HepG2 (cell line): ENCODE data around the gene THBS1. TPM values are rescaled to one million over a fixed set of nuclear protein-coding genes. Genes with fewer than 3 reads are reported as not detected.

Source experiments
- ATAC-seq: fragments of 200-7000 bp; cut with Tn5 transposase; 3 replicates; pipeline ENCODE4 v1.9.1; 2020; ENCODE audit warnings: mild to moderate bottlenecking, moderate library complexity
- BruUV-seq: library from RNA; stranded (reverse); fragments of 400-500 nt; replicated peaks from 2 replicates; lab custom pipeline; 2021; lab: Mats Ljungman, UMichigan
- CTCF ChIA-PET: fragments of 300-600 bp; formaldehyde crosslinking; extraction: SDS; loops from one replicate; lab custom pipeline; 2021; ENCODE audit warnings: low total read pairs, inconsistent platforms, low intra/inter-chr PET ratio; lab: Yijun Ruan, JAX
- POLR2A ChIA-PET: fragments of 350-600 bp; sonication (Branson Sonifier 250); formaldehyde crosslinking; loops from one replicate; lab custom pipeline; 2020; ENCODE audit warnings: antibody characterized with exemption, inconsistent platforms; lab: Yijun Ruan, JAX
- DNase-seq: peaks from one replicate; pipeline ENCODE4 v3.0.0-alpha.2; 2015; ENCODE audit warnings: low spot score
- FAIRE-seq: peaks from 3 replicates; lab custom pipeline; 2011; peaks lifted over from hg19 to GRCh38; lab: Jason Lieb, UNC
- H2AFZ ChIP-seq: one replicate; pipeline ENCODE4 v1.6.1; 2011; ENCODE audit warnings: low read length, inconsistent platforms
- H3K27ac ChIP-seq: fragments of 300-600 bp; 3 replicates; pipeline ENCODE4 v1.8.0; 2011; ENCODE audit warnings: mixed run types, mild to moderate bottlenecking, mixed read lengths, low read length, inconsistent platforms; ENCODE audit not compliant: insufficient read depth; ENCODE audit errors: extremely low read length
- H3K27me3 ChIP-seq, 2 experiments: fragments of 200-600 bp in 1 of 2; 2 replicates in 1 of 2; 3 replicates in 1 of 2; pipeline versions ENCODE4 v1.6.0 to v1.8.0; 2011; ENCODE audit warnings: low read length in 2 of 2, mild to moderate bottlenecking in 2 of 2, moderate library complexity in 2 of 2, inconsistent platforms in 1 of 2; ENCODE audit not compliant: insufficient read depth in 2 of 2, control insufficient read depth in 1 of 2
- H3K36me3 ChIP-seq, 2 experiments: fragments of 200-600 bp in 1 of 2; replicated peaks in 1 of 2; 2 replicates in 1 of 2; 3 replicates in 1 of 2; pipeline versions ENCODE4 v1.5.1 to v1.8.0; 2011; ENCODE audit warnings: low read length in 2 of 2, inconsistent platforms in 1 of 2; ENCODE audit not compliant: insufficient read depth in 2 of 2, control insufficient read depth in 1 of 2
- H3K4me1 ChIP-seq: 2 replicates; pipeline ENCODE4 v1.5.1; 2012; ENCODE audit warnings: low read length, inconsistent platforms; ENCODE audit not compliant: insufficient read depth
- H3K4me2 ChIP-seq: 2 replicates; pipeline ENCODE4 v1.6.0; 2011; ENCODE audit warnings: low read depth, low read length, inconsistent platforms
- H3K4me3 ChIP-seq, 3 experiments: fragments of 200-600 bp in 1 of 3; sonication (generic), shearing (Covaris generic) in 1 of 3; replicated peaks in 1 of 3; 2 replicates each; pipeline ENCODE4 v1.5.1; 2011 to 2016; ENCODE audit warnings: low read length in 3 of 3, inconsistent platforms in 2 of 3, low read depth in 2 of 3, mild to moderate bottlenecking in 2 of 3, control low read depth in 1 of 3, mixed read lengths in 1 of 3; ENCODE audit not compliant: insufficient read depth in 1 of 3
- H3K79me2 ChIP-seq: one replicate; pipeline ENCODE4 v1.6.1; 2011; ENCODE audit warnings: low read length, inconsistent platforms; ENCODE audit not compliant: insufficient read depth
- H3K9ac ChIP-seq: 2 replicates; pipeline ENCODE4 v1.6.0; 2011; ENCODE audit warnings: mild to moderate bottlenecking, low read depth, low read length, inconsistent platforms; ENCODE audit not compliant: insufficient read depth
- H3K9me3 ChIP-seq: 2 replicates; pipeline ENCODE4 v1.5.1; 2012; ENCODE audit warnings: mild to moderate bottlenecking, low read length
- H4K20me1 ChIP-seq: 2 replicates; pipeline ENCODE4 v1.6.0; 2011; ENCODE audit warnings: inconsistent platforms, mild to moderate bottlenecking, low read length, moderate library complexity; ENCODE audit not compliant: insufficient read depth
- CCDC6 ChIP-seq: sonication (generic); formaldehyde crosslinking; IDR thresholded peaks from 2 replicates; pipeline ENCODE4 v1.8.1; 2022; ENCODE audit warnings: mild to moderate bottlenecking, missing genetic modification reagents, moderate library complexity
- ELK4 ChIP-seq: sonication (generic); formaldehyde crosslinking; IDR thresholded peaks from 2 replicates; pipeline ENCODE4 v1.9.0; 2021; ENCODE audit warnings: missing genetic modification reagents, borderline replicate concordance
- FOXM1 ChIP-seq: sonication (generic); formaldehyde crosslinking; IDR thresholded peaks from 2 replicates; pipeline ENCODE4 v1.5.0; 2020; ENCODE audit warnings: missing genetic modification reagents
- SMAD3 ChIP-seq: sonication (generic); formaldehyde crosslinking; IDR thresholded peaks from 2 replicates; pipeline ENCODE4 v1.4.0; 2020; ENCODE audit warnings: missing genetic modification reagents
- TERF1 ChIP-seq: sonication (generic); formaldehyde crosslinking; IDR thresholded peaks from 2 replicates; pipeline ENCODE4 v1.8.0; 2022; ENCODE audit warnings: mild to moderate bottlenecking, missing genetic modification reagents, moderate library complexity
- THAP9 ChIP-seq: sonication (generic); formaldehyde crosslinking; IDR thresholded peaks from 2 replicates; pipeline ENCODE4; 2020; ENCODE audit warnings: missing genetic modification reagents, mild to moderate bottlenecking, borderline replicate concordance
- TRIM22 ChIP-seq: fragments of 450-650 bp; IDR thresholded peaks from 2 replicates; pipeline ENCODE4 v1.6.1; 2017
- ZBTB21 ChIP-seq: sonication (generic); formaldehyde crosslinking; IDR thresholded peaks from 2 replicates; pipeline ENCODE4 v1.4.0; 2020; ENCODE audit warnings: missing genetic modification reagents
- ZBTB26 ChIP-seq: IDR thresholded peaks from 2 replicates; pipeline ENCODE4 v1.6.1; 2016; ENCODE audit warnings: missing compliant biosample characterization, missing genetic modification reagents, borderline replicate concordance
- ZNF598 ChIP-seq: sonication (generic); formaldehyde crosslinking; IDR thresholded peaks from 2 replicates; pipeline ENCODE4 v1.5.1; 2020; ENCODE audit warnings: mild to moderate bottlenecking, missing genetic modification reagents, borderline replicate concordance
- WGBS: methylation state at CpG from one replicate; pipeline ENCODE4 v1.1.6; 2017; ENCODE audit warnings: low lambda C conversion rate; 5-methylcytosine and 5-hydroxymethylcytosine counted together
- in situ Hi-C: cut with HindIII; loops from 2 replicates; pipeline ENCODE4 v1.10.0; 2017; ENCODE audit warnings: low pct_unique_long_range_greater_than_20kb; ENCODE audit not compliant: extremely low pct_ligation_motif_present
- intact Hi-C: fragments of 100-400 bp; cut with micrococcal nuclease; formaldehyde crosslinking; loops from one replicate; pipeline ENCODE4 v1.10.0; 2022; ENCODE audit not compliant: unreplicated experiment
- polyA plus RNA-seq, 8 experiments: library from polyadenylated mRNA; depleted of rRNA in 3 of 8; stranded (reverse) in 7 of 8; unstranded in 1 of 8; fragments of >200 nt; fragmentation: Illumina TruSeq in 4 of 8; extraction: Trizol in 4 of 8; gene quantifications; 2 replicates each; pipeline versions ENCODE4 v1.2.1 to v1.2.3, GENCODE V29; 2011 to 2016; ENCODE audit warnings: low read depth in 4 of 8, missing spikeins in 1 of 8, mixed read lengths in 1 of 8; ENCODE audit not compliant: insufficient read depth in 1 of 8
- total RNA-seq, 5 experiments: library from RNA; depleted of rRNA; stranded (reverse); fragments of >200 nt; fragmentation: Illumina TruSeq; extraction: Trizol; gene quantifications; 2 replicates each; pipeline ENCODE4 v1.2.3, GENCODE V29; 2016; ENCODE audit warnings: low read depth in 1 of 5

Gene THBS1
- total and polyA plus RNA-seq, 2 of the 13 experiments (the other 11 are each of a cell fraction or from before 2014, with no cell fraction given), result 54.7 to 67.1 TPM

GRCh38 chr15:39629906-39630305 is 49.0 kb downstream of the THBS1 start:
- in situ Hi-C loops (no loop called here), intact Hi-C loops (no loop called here)
- FAIRE-seq (no peak), DNase-seq (no peak), ATAC-seq (no peak)
- 3% methylated on average over 3 of the region's 3 CpGs for WGBS
- no peak overlapping the region for H3K27ac ChIP-seq
- no peaks in the 10 kb centered on the region for H3K79me2 ChIP-seq
- no peak overlapping the region for H3K9ac ChIP-seq
- no peak overlapping the region for H3K4me3 ChIP-seq
- H3K36me3 ChIP-seq, result no peaks in the 10 kb centered on the region
- no peak for TF ChIP-seq ZBTB26
- H3K27me3 ChIP-seq, result no peaks in the 10 kb centered on the region
- CTCF ChIA-PET, result no interaction called here
- H3K4me2 ChIP-seq, result no peak overlapping the region
- H2AFZ ChIP-seq, result no peak overlapping the region
- H3K9me3 ChIP-seq, result no peaks in the 10 kb centered on the region
- no peaks in the 10 kb centered on the region for H4K20me1 ChIP-seq
- BruUV-seq, result no TSS peak
- H3K4me1 ChIP-seq, result peaks cover 42% of the 10 kb centered on the region
- POLR2A ChIA-PET, result no interaction called here

- no peak overlapping the region for H3K27ac ChIP-seq
- ChIA-PET CTCF (no interaction called here), POLR2A (no interaction called here)
- DNase-seq (no peak), FAIRE-seq (no peak), ATAC-seq (no peak)
- BruUV-seq, result no TSS peak
- H3K36me3 ChIP-seq, result no peaks in the 10 kb centered on the region
- intact Hi-C loops (no loop called here), in situ Hi-C loops (no loop called here)
- no peaks in the 10 kb centered on the region for H3K79me2 ChIP-seq
- H2AFZ ChIP-seq, result no peak overlapping the region
- H3K4me1 ChIP-seq, result peaks cover 30% of the 10 kb centered on the region
- no peaks in the 10 kb centered on the region for H4K20me1 ChIP-seq
- H3K9me3 ChIP-seq, result no peaks in the 10 kb centered on the region
- no peak overlapping the region for H3K4me3 ChIP-seq
- WGBS, result 44% methylated on average over 3 of the region's 3 CpGs
- H3K9ac ChIP-seq, result no peak overlapping the region
- H3K4me2 ChIP-seq, result no peak overlapping the region
- H3K27me3 ChIP-seq, result no peaks in the 10 kb centered on the region
- no peak for TF ChIP-seq SMAD3 (CRISPR knock-in tag)
- TF ChIP-seq FOXM1 (CRISPR knock-in tag), result no peak
- TF ChIP-seq ZBTB21 (CRISPR knock-in tag), result no peak
- no peak for TF ChIP-seq ZNF598
- TF ChIP-seq TERF1 (CRISPR knock-in tag), result no peak
- no peak for TF ChIP-seq TRIM22
- no peak for TF ChIP-seq ELK4 (CRISPR knock-in tag)
- no peak for TF ChIP-seq THAP9 (CRISPR knock-in tag)
- TF ChIP-seq CCDC6 (CRISPR knock-in tag), result no peak
These were observed 50.5 kb downstream of the THBS1 start for GRCh38 chr15:39631357-39631756.
